Body of pancreas (tissue), 4 donors: ENCODE measurements around the gene CDK17. TPM values are rescaled to one million over a fixed set of nuclear protein-coding genes. Genes with fewer than 3 reads are reported as not detected.

Experiments
- ATAC-seq: fragments of 150-250 bp; one replicate; pipeline ENCODE4 v1.9.1; 2016
- DNase-seq, 4 donors: peaks; one replicate each; pipeline ENCODE4 v3.0.0-alpha.2; 2019
- H3K27ac ChIP-seq, 4 donors: fragments of 200-600 bp; sonication (generic); 1 replicate in 3 of 4; 2 replicates in 1 of 4; pipeline versions ENCODE4 v1.5.1 to v1.6.1; 2016 to 2019; ENCODE audit warnings: mild to moderate bottlenecking in 1 of 4, mixed read lengths in 1 of 4, moderate library complexity in 1 of 4
- H3K27me3 ChIP-seq, 2 donors: fragments of 200-600 bp; sonication (generic); one replicate each; pipeline ENCODE4 v1.6.0; 2016; ENCODE audit warnings: mild to moderate bottlenecking in 1 of 2
- H3K36me3 ChIP-seq, 2 donors: fragments of 200-600 bp; sonication (generic); replicated peaks in 1 of 2; 2 replicates each; pipeline ENCODE4 v1.5.1; 2016; ENCODE audit warnings: low read depth in 2 of 2; ENCODE audit not compliant: insufficient read depth in 1 of 2
- H3K4me1 ChIP-seq: fragments of 200-600 bp; sonication (generic); one replicate; pipeline ENCODE4 v1.6.0; 2016
- H3K4me3 ChIP-seq, 2 donors: fragments of 200-600 bp; sonication (generic); 1 replicate in 1 of 2; 2 replicates in 1 of 2; pipeline ENCODE4 v1.5.1; 2016 to 2019
- H3K9me3 ChIP-seq, 3 donors: fragments of 200-600 bp; sonication (generic); 1 replicate in 2 of 3; 2 replicates in 1 of 3; pipeline ENCODE4 v1.5.1; 2016
- POLR2A ChIP-seq, 3 donors: fragments of 450-650 bp; IDR thresholded peaks; one replicate each; pipeline ENCODE4 v1.6.1; 2016; ENCODE audit warnings: antibody characterized with exemption in 3 of 3, mild to moderate bottlenecking in 2 of 3
- WGBS, 2 donors: methylation state at CpG; one replicate each; pipeline ENCODE4 v1.1.5; 2017; 5-methylcytosine and 5-hydroxymethylcytosine counted together
- intact Hi-C: fragments of 100-400 bp; cut with DNase I; formaldehyde crosslinking; loops from one replicate; pipeline ENCODE4 v1.15.1; 2023
- total RNA-seq, 2 donors: library from RNA; depleted of rRNA; stranded (reverse); fragments of >200 nt; gene quantifications; one replicate each; pipeline ENCODE4 v1.1.0, GENCODE V29; 2016
- TF ChIP-seq, protein P1 (sequence below), 7 experiments: fragments of 450-650 bp in 4 of 7; fragments of 200-600 bp in 3 of 7; sonication (generic) in 3 of 7; IDR thresholded peaks; one replicate each; pipeline ENCODE4 v1.5.1; 2016 to 2019; ENCODE audit warnings: antibody characterized with exemption in 7 of 7

CDK17 gene
- total RNA-seq, 2 donors from 2014 or later, result 17.5 to 29.8 TPM

DNA sequence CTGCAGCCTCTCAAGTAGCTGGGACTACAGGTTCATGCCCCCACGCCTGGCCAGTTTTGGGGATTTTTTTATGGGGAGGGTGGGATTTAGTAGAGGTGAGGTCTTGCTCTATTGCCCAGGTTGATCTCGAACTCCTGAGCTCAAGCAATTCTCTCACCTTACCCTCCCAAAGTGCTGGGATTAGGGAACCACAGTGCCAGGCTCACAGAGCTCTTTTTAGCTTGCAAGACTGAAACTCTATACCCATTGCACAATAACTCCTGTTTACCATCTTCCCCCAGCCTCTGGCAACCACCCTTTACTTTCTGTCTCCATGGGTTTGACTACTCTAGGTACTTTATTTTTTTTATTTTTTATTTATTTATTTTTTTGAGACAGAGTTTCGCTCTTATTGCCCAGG, 25.7 kb upstream of the CDK17 start:
- no peaks in the 10 kb centered on the region for H3K27me3 ChIP-seq
- H3K36me3 ChIP-seq, result no peaks in the 10 kb centered on the region
- 83 to 84% methylated on average over 3 of the region's 3 CpGs for WGBS, 2 donors
- TF ChIP-seq, protein P1, sequence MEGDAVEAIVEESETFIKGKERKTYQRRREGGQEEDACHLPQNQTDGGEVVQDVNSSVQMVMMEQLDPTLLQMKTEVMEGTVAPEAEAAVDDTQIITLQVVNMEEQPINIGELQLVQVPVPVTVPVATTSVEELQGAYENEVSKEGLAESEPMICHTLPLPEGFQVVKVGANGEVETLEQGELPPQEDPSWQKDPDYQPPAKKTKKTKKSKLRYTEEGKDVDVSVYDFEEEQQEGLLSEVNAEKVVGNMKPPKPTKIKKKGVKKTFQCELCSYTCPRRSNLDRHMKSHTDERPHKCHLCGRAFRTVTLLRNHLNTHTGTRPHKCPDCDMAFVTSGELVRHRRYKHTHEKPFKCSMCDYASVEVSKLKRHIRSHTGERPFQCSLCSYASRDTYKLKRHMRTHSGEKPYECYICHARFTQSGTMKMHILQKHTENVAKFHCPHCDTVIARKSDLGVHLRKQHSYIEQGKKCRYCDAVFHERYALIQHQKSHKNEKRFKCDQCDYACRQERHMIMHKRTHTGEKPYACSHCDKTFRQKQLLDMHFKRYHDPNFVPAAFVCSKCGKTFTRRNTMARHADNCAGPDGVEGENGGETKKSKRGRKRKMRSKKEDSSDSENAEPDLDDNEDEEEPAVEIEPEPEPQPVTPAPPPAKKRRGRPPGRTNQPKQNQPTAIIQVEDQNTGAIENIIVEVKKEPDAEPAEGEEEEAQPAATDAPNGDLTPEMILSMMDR (IDR thresholded peaks at IDR 0.05), result no peak
- no peak for TF ChIP-seq POLR2A (IDR thresholded peaks at IDR 0.05)
- no peaks in the 10 kb centered on the region for H3K9me3 ChIP-seq
- H3K27ac ChIP-seq, result no peak overlapping the region
- H3K4me1 ChIP-seq, result no peaks in the 10 kb centered on the region
- DNase-seq (no peak), ATAC-seq (no peak)
- H3K4me3 ChIP-seq, result no peak overlapping the region
- intact Hi-C loops, result no loop called here

DNA sequence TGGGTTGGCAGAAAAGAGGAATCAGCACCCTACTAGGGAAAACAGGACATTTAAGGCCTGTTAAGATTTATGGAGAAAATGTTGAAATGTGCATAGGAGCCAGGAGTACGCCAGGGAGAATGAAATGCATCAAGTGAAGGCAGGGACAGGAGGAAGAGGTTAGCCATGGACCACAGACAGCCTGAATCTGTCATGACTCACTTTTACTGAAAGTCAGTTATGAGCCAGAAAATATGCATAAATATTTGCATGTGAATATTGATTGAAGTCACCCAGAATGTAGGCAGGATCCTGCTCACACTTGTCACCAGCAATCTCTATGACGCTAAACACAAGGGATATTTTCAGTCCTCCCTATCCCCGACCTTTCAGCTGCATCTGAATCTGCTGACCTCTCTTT, 25.1 kb upstream of the CDK17 start:
- H3K27ac ChIP-seq, result no peak overlapping the region
- no peak overlapping the region for H3K4me3 ChIP-seq
- 61 to 69% methylated on average over 3 of the region's 3 CpGs for WGBS, 2 donors
- no peak for DNase-seq
- H3K9me3 ChIP-seq, result no peaks in the 10 kb centered on the region
- TF ChIP-seq POLR2A (IDR thresholded peaks at IDR 0.05), result no peak
- TF ChIP-seq, protein P1 (IDR thresholded peaks at IDR 0.05), result no peak
- no peaks in the 10 kb centered on the region for H3K27me3 ChIP-seq
- H3K36me3 ChIP-seq, result no peaks in the 10 kb centered on the region
- H3K4me1 ChIP-seq, result no peaks in the 10 kb centered on the region
- ATAC-seq, result no peak
- intact Hi-C loops, result no loop called here

DNA sequence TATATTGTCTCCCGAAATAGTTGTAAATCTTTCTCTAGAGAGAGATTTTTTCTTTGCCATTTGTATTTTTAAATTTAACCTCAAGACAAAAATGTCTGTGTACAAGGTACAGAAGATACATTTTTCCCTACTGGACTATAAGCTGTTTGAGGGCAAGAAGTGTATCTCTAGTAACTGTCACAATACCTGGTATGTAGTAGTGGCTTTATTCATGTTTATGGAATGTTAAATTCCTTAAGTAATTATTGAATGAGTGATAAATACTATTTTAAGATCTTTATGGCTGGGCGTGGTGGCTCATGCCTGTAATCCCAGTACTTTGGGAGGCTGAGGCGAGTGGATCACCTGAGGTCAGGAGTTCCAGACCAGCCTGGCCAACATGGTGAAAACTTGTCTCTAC, 24.4 kb upstream of the CDK17 start:
- Histone ChIP-seq H3K36me3 (no peaks in the 10 kb centered on the region), H3K4me1 (no peaks in the 10 kb centered on the region), H3K4me3 (no peak overlapping the region), H3K27me3 (no peaks in the 10 kb centered on the region), H3K27ac (no peak overlapping the region), H3K9me3 (no peaks in the 10 kb centered on the region)
- WGBS, 2 donors, result 84 to 91% methylated on average over 3 of the region's 3 CpGs
- no peak for TF ChIP-seq POLR2A (IDR thresholded peaks at IDR 0.05)
- TF ChIP-seq, protein P1 (IDR thresholded peaks at IDR 0.05), result no peak
- intact Hi-C loops, result no loop called here
- ATAC-seq, result no peak
- no peak for DNase-seq

DNA sequence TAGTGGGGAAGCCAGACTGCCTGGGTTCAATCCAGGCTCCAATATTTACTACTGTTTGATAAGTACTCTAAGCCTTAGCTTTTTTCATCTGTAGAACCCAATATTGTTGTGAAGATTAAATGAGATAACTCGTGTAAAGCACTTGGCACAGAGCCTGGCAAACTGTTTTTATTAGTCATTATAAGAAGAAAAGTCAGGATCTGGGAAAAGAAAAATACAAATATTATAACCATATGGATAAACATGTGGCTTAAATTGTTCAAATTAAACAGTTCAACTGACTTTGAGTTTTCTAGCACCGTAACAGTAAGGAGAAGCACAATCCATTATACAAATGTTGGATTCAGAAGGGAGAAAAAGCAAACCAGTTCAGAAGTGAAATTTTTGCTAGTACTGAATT, 22.0 kb upstream of the CDK17 start:
- 56% methylated on average over 2 of the region's 2 CpGs for WGBS, 2 donors
- intact Hi-C loops, result no loop called here

DNA sequence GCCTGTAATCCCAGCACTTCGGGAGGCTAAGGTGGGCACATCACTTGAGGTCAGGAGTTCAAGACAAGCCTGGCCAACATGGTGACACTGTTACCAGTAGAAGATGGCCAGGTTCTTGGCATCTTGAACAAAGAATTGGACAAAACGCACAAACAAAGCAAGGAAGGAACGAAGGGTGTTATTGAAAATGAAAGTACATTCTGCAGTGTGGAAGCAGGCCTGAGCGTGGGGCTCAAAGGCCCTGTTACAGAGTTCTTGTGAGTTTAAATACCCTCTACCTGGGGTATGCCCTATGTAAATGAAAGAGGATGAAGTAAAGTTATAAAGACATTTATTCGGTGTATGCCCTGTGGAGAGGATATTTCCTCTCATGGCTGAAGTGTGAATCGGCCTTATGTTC, 20.8 kb upstream of the CDK17 start:
- Histone ChIP-seq H3K4me1 (no peaks in the 10 kb centered on the region), H3K36me3 (no peaks in the 10 kb centered on the region), H3K27me3 (no peaks in the 10 kb centered on the region), H3K9me3 (no peaks in the 10 kb centered on the region), H3K27ac (no peak overlapping the region), H3K4me3 (no peak overlapping the region)
- no peak for ATAC-seq
- intact Hi-C loops, result no loop called here
- TF ChIP-seq POLR2A (IDR thresholded peaks at IDR 0.05), result no peak
- TF ChIP-seq, protein P1 (IDR thresholded peaks at IDR 0.05), result no peak
- WGBS, 2 donors, result 75 to 90% methylated on average over 6 of the region's 6 CpGs
- DNase-seq, result no peak

More for the DNA sequence above, 22.0 kb upstream of the CDK17 start:
- no peak overlapping the region for H3K27ac ChIP-seq
- no peaks in the 10 kb centered on the region for H3K9me3 ChIP-seq
- no peak overlapping the region for H3K4me3 ChIP-seq
- H3K27me3 ChIP-seq, result no peaks in the 10 kb centered on the region
- no peaks in the 10 kb centered on the region for H3K4me1 ChIP-seq
- DNase-seq (no peak), ATAC-seq (no peak)
- TF ChIP-seq POLR2A (IDR thresholded peaks at IDR 0.05), result no peak
- TF ChIP-seq, protein P1 (IDR thresholded peaks at IDR 0.05), result no peak
- no peaks in the 10 kb centered on the region for H3K36me3 ChIP-seq
